Glomerular visceral epithelial cell (primary cell): ENCODE measurements around the gene KCNJ5.

ENCODE experiments used
- DNase-seq: peaks from one replicate; pipeline ENCODE4 v3.0.0-alpha.2; 2016; ENCODE audit errors: extremely low spot score

The KCNJ5 gene

GRCh38 chr11:128933481-128934178 lies 42.5 kb downstream of the KCNJ5 start:
- DNase-seq, result no peak

GRCh38 chr11:128934351-128934750 lies 43.2 kb downstream of the KCNJ5 start:
- DNase-seq, result no peak

- no peak for DNase-seq
Observed at GRCh38 chr11:128934926-128935325, 43.8 kb downstream of the KCNJ5 start.

- no peak for DNase-seq
Observed at GRCh38 chr11:128936606-128937251, 45.6 kb downstream of the KCNJ5 start.

GRCh38 chr11:128937480-128937879 lies 46.3 kb downstream of the KCNJ5 start:
- no peak for DNase-seq

GRCh38 chr11:128938156-128938885 lies 47.2 kb downstream of the KCNJ5 start:
- DNase-seq, result no peak

- DNase-seq, result no peak
Observed at GRCh38 chr11:128939591-128939990, 48.4 kb downstream of the KCNJ5 start.

GRCh38 chr11:128940156-128940555 lies 49.0 kb downstream of the KCNJ5 start:
- no peak for DNase-seq

GRCh38 chr11:128940603-128941002 lies 49.4 kb downstream of the KCNJ5 start:
- no peak for DNase-seq

GRCh38 chr11:128941110-128941509 lies 50.0 kb downstream of the KCNJ5 start:
- no peak for DNase-seq

- no peak for DNase-seq
Observed at GRCh38 chr11:128941573-128942271, 50.6 kb downstream of the KCNJ5 start.

- no peak for DNase-seq
Observed at GRCh38 chr11:128942272-128942612, 51.1 kb downstream of the KCNJ5 start.

GRCh38 chr11:128942817-128943427 lies 51.8 kb downstream of the KCNJ5 start, which contains the start of gene TP53AIP1:
Gene TP53AIP1 (minus strand): TSS chr11:128942871. CDS start chr11:128937818, 5,053 bp downstream.
- DNase-seq, result no peak

- DNase-seq, result no peak
Observed at GRCh38 chr11:128943428-128943976, 52.3 kb downstream of the KCNJ5 start.

- peak; percentile 31 for DNase-seq
Observed at GRCh38 chr11:128946648-128947047, 55.5 kb downstream of the KCNJ5 start.

- DNase-seq, result no peak
Observed at GRCh38 chr11:128947773-128948172, 56.6 kb downstream of the KCNJ5 start.

- DNase-seq, result no peak
Observed at GRCh38 chr11:128948583-128948982, 57.4 kb downstream of the KCNJ5 start.

- no peak for DNase-seq
Observed at GRCh38 chr11:128949791-128950454, 58.8 kb downstream of the KCNJ5 start.

GRCh38 chr11:128953151-128953550 lies 62.0 kb downstream of the KCNJ5 start:
- no peak for DNase-seq

- no peak for DNase-seq
Observed at GRCh38 chr11:128955636-128956035, 64.5 kb downstream of the KCNJ5 start.
